NB4 (cell line): ENCODE data around the gene C15orf39.

Experiments used
- POLR2A ChIP-seq: IDR thresholded peaks from 2 replicates; pipeline ENCODE4 v1.6.1; 2011; ENCODE audit warnings: mild to moderate bottlenecking; ENCODE audit not compliant: insufficient read length; ENCODE audit errors: extremely low read depth
- TF ChIP-seq, protein P1 (sequence below): IDR thresholded peaks from one replicate; pipeline ENCODE4 v1.5.1; 2012; ENCODE audit warnings: low read depth, low read length

DNA sequence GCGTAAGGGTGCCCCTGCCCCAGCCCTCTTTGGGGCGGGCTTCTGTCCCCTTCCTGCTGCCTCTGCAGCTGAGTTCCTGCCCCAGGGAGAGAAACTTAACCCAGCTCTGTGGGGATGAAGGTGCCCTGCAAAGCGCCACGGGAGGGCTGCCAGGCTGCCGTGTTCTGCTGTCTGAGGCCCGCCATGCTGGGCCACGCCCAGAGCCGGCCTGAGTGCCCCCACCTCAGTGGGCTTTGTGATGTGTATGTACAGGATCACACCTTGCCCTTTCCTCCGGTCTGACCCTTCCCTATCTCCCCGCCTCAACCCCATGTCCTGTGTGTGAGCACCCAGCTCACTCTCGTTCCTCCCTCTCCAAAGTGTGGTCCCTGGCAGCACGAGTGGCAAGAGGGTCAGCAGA, 22.6 kb downstream of the C15orf39 start:
- no peak for TF ChIP-seq POLR2A
- TF ChIP-seq, protein P1, sequence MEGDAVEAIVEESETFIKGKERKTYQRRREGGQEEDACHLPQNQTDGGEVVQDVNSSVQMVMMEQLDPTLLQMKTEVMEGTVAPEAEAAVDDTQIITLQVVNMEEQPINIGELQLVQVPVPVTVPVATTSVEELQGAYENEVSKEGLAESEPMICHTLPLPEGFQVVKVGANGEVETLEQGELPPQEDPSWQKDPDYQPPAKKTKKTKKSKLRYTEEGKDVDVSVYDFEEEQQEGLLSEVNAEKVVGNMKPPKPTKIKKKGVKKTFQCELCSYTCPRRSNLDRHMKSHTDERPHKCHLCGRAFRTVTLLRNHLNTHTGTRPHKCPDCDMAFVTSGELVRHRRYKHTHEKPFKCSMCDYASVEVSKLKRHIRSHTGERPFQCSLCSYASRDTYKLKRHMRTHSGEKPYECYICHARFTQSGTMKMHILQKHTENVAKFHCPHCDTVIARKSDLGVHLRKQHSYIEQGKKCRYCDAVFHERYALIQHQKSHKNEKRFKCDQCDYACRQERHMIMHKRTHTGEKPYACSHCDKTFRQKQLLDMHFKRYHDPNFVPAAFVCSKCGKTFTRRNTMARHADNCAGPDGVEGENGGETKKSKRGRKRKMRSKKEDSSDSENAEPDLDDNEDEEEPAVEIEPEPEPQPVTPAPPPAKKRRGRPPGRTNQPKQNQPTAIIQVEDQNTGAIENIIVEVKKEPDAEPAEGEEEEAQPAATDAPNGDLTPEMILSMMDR: no peak
